Measurements from ENCODE around the gene C2. TPM values are rescaled to one million over a fixed set of nuclear protein-coding genes. Genes with fewer than 3 reads are reported as not detected.

The C2 gene
- total RNA-seq, 1 experiment from 2014 or later, result 1.3 TPM

- no peak for TF ChIP-seq ZNF263 (CRISPR knock-in tag; IDR thresholded peaks at IDR 0.05; ENCODE audit: low read depth)
- TF ChIP-seq GABPB1 (CRISPR knock-in tag; IDR thresholded peaks at IDR 0.05), result no peak; the same call in 1 of the 2 replicates
- no peak for TF ChIP-seq CBFB (CRISPR knock-in tag; IDR thresholded peaks at IDR 0.05; ENCODE audit: low read depth)
- no peak for TF ChIP-seq TCF7 (CRISPR knock-in tag; IDR thresholded peaks at IDR 0.05; ENCODE audit: low read depth)
- TF ChIP-seq IRF2 (CRISPR knock-in tag; IDR thresholded peaks at IDR 0.05; ENCODE audit: borderline replicate concordance, low read depth), result no peak
- no peak for TF ChIP-seq AFF4 (CRISPR knock-in tag; IDR thresholded peaks at IDR 0.05; ENCODE audit: borderline replicate concordance)
- TF ChIP-seq OVOL2 (CRISPR knock-in tag; IDR thresholded peaks at IDR 0.05; ENCODE audit: borderline replicate concordance), result no peak
- TF ChIP-seq JAZF1 (CRISPR knock-in tag; IDR thresholded peaks at IDR 0.05), result no peak
- TF ChIP-seq SMAD4 (CRISPR knock-in tag; IDR thresholded peaks at IDR 0.05), result no peak
- TF ChIP-seq ELF4 (CRISPR knock-in tag; IDR thresholded peaks at IDR 0.05; ENCODE audit: low read depth), result no peak
- 0 out of 2 replicates have a peak, but pooled peaks have one; percentile 26 for TF ChIP-seq ZNF532 (CRISPR knock-in tag; IDR thresholded peaks at IDR 0.05; ENCODE audit: borderline replicate concordance)
- TF ChIP-seq STAT6 (CRISPR knock-in tag; conservative IDR thresholded peaks at IDR 0.05; ENCODE audit: low read depth), result no peak
- TF ChIP-seq NFE2L1 (CRISPR knock-in tag; IDR thresholded peaks at IDR 0.05), result no peak
- no peak for TF ChIP-seq ZNF232 (CRISPR knock-in tag; IDR thresholded peaks at IDR 0.05)
- no peak for TF ChIP-seq HMGXB4 (CRISPR knock-in tag; IDR thresholded peaks at IDR 0.05)
- TF ChIP-seq SP1 (CRISPR knock-in tag; conservative IDR thresholded peaks at IDR 0.05), result peak; percentile 72
- TF ChIP-seq ARID4B (CRISPR knock-in tag; IDR thresholded peaks at IDR 0.05; ENCODE audit: borderline replicate concordance), result no peak
- TF ChIP-seq FOXP4 (CRISPR knock-in tag; IDR thresholded peaks at IDR 0.05), result no peak
- TF ChIP-seq RORB (CRISPR knock-in tag; IDR thresholded peaks at IDR 0.05), result no peak
These were observed 29.7 kb upstream of the C2 start, which contains the start of gene EHMT2 (continued) for GRCh38 chr6:31897612-31898382.
